ENCODE data around the gene SPATA3. TPM values are rescaled to one million over a fixed set of nuclear protein-coding genes. Genes with fewer than 3 reads are reported as not detected.

Gene SPATA3
- total and polyA plus RNA-seq, 2 of the 8 experiments (the other 6 are each of a cell fraction or from before 2014, with no cell fraction given), result not detected

DNA sequence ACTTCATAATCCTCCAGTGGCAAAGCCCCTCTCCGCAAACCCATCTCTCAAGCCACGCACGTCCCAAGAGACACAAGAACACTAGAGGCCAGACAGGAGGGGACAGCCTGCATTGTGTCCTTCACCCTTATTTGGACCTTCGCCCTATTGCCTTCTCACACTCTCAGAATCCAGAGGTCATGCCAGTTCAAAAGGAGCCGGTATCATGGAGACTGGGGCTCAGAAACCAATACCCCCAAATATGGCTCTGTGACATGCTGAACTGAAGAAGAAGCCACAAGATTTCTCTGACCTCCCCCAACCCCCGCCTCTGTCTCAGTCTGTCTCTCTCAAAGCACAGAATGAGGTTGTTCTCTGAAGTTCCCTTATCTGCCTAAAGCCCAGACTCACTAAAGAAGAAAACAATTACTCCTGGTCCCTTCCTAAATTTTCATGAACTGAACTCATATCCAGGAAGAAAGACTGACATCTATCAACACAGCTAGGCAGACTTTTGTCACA lies 19.2 kb upstream of the SPATA3 start:
- H3K23me2 ChIP-seq (ENCODE audit: low read depth, low read length), result no peaks in the 10 kb centered on the region
- no peak overlapping the region for H3K4ac ChIP-seq (replicated peaks; ENCODE audit: insufficient read length, low read depth, low read length)
- no peak overlapping the region for H3K18ac ChIP-seq (ENCODE audit: extremely low read depth, low read length)
- no peak overlapping the region for H2BK5ac ChIP-seq (ENCODE audit: low read depth, low read length)
- no peaks in the 10 kb centered on the region; a peak in 1 of 7 replicates for H3K27me3 ChIP-seq (replicated peaks in 1 of 4; ENCODE audit: control insufficient read depth in 3 of 4, extremely low read depth in 1 of 4, insufficient read depth in 3 of 4, low read length in 3 of 4)
- H3K9ac ChIP-seq (replicated peaks in 1 of 4; ENCODE audit: extremely low read depth in 1 of 4, low read depth in 3 of 4, low read length in 3 of 4), result no peak overlapping the region
- no peak for DNase-seq (ENCODE audit: low read depth in 1 of 2, low spot score in 2 of 2)
- no peak overlapping the region for H3K56ac ChIP-seq (replicated peaks; ENCODE audit: insufficient read length, low read depth, low read length)
- H3K36me3 ChIP-seq (ENCODE audit: control insufficient read depth in 2 of 4, insufficient read depth in 4 of 4, low read length in 3 of 4), result no peaks in the 10 kb centered on the region
- 84% methylated on average over 6 of the region's 6 CpGs; no CpG with 5 or more reads in 1 of the 2 experiments for WGBS, 2 experiments (ENCODE audit: extremely low coverage in 1 of 2, insufficient coverage in 1 of 2, insufficient read length in 1 of 2, insufficient replicate concordance in 2 of 2, low coverage in 1 of 2, low lambda C conversion rate in 2 of 2, missing lambda C conversion rate in 1 of 2)
- ChIA-PET POLR2A (ENCODE audit: partially characterized antibody) (no interaction called here), CTCF (ENCODE audit: partially characterized antibody) (no interaction called here)
- no peak overlapping the region for H3K14ac ChIP-seq (ENCODE audit: insufficient read length)
- H2BK12ac ChIP-seq (ENCODE audit: low read depth, low read length), result no peak overlapping the region
- no peak overlapping the region for H4K5ac ChIP-seq (ENCODE audit: insufficient read length, low read depth, low read length)
- no peak overlapping the region for H3K4me2 ChIP-seq (ENCODE audit: insufficient read depth in 1 of 2, low read depth in 2 of 2, low read length in 2 of 2)
- H2AK5ac ChIP-seq (ENCODE audit: low read depth, low read length), result 0 out of 2 replicates have a peak overlapping the region, but pooled peaks have one; percentile 8
- peaks cover 0 to 2% (median 0%) of the 10 kb centered on the region in 4 experiments; a peak in 1 of 7 replicates for H3K4me1 ChIP-seq (replicated peaks in 1 of 4; ENCODE audit: control insufficient read depth in 3 of 4, insufficient read depth in 4 of 4, low read length in 3 of 4)
- no peak overlapping the region for H3K27ac ChIP-seq (ENCODE audit: low read depth, low read length)
- H2BK20ac ChIP-seq (ENCODE audit: low read length), result no peak overlapping the region
- no peaks in the 10 kb centered on the region for H3K79me2 ChIP-seq (ENCODE audit: control insufficient read depth in 1 of 2, insufficient read depth in 2 of 2, low read length in 2 of 2)
- peaks cover 0 to 5% of the 10 kb centered on the region in 2 experiments; a peak in 2 of 4 replicates for H3K9me3 ChIP-seq (ENCODE audit: insufficient read depth in 2 of 2, low read depth in 1 of 2, low read length in 1 of 2)
- TF ChIP-seq SRF (IDR thresholded peaks at IDR 0.05; ENCODE audit: low read depth, low read length), result no peak
- no peak for TF ChIP-seq RFX5 (IDR thresholded peaks at IDR 0.05; ENCODE audit: borderline replicate concordance, low read depth, low read length)
- no peak for TF ChIP-seq CBX5 (IDR thresholded peaks at IDR 0.05; ENCODE audit: low read depth, low read length)
- TF ChIP-seq GABPA (IDR thresholded peaks at IDR 0.05; ENCODE audit: borderline replicate concordance, insufficient read depth, low read length), result no peak
- TF ChIP-seq RXRA (IDR thresholded peaks at IDR 0.05; ENCODE audit: insufficient read depth, low read depth, low read length), result no peak
- TF ChIP-seq MAX (IDR thresholded peaks at IDR 0.05), result no peak
- no peak for TF ChIP-seq MAFK (IDR thresholded peaks at IDR 0.05; ENCODE audit: low read depth, low read length)
- no peak for TF ChIP-seq SP4 (IDR thresholded peaks at IDR 0.05; ENCODE audit: low read length)
- no peak for TF ChIP-seq YY1 (IDR thresholded peaks at IDR 0.05; ENCODE audit: low read depth, low read length)
- TF ChIP-seq CHD2 (IDR thresholded peaks at IDR 0.05; ENCODE audit: low read length), result no peak
- no peaks in the 10 kb centered on the region for H4K20me1 ChIP-seq (replicated peaks in 1 of 2; ENCODE audit: control insufficient read depth in 1 of 2, insufficient read depth in 2 of 2, low read length in 2 of 2)
- H2AFZ ChIP-seq (ENCODE audit: low read length), result peak overlapping the region; percentile 68; the same call in 1 of the 2 replicates
- FAIRE-seq, result no peak
- H3K23ac ChIP-seq (ENCODE audit: insufficient read length), result no peak overlapping the region
- H3K79me1 ChIP-seq (ENCODE audit: low read depth, low read length), result no peaks in the 10 kb centered on the region
- no peak overlapping the region for H3K4me3 ChIP-seq (ENCODE audit: extremely low read depth in 1 of 4, insufficient read depth in 2 of 4, low read depth in 3 of 4, low read length in 4 of 4)
- no peak overlapping the region for H4K8ac ChIP-seq (ENCODE audit: extremely low read depth, insufficient read depth, low read length)
- no peak overlapping the region for H2BK15ac ChIP-seq (ENCODE audit: low read length)
- H2BK120ac ChIP-seq (replicated peaks; ENCODE audit: low read depth, low read length), result no peak overlapping the region
- no peak overlapping the region for H4K91ac ChIP-seq (replicated peaks; ENCODE audit: insufficient read length, low read length)
